Caco-2 (cell line): ENCODE data around the gene ACOX3. TPM values are rescaled to one million over a fixed set of nuclear protein-coding genes. Genes with fewer than 3 reads are reported as not detected.

Experiments used
- BruUV-seq: library from RNA; stranded (reverse); fragments of 400-500 nt; replicated peaks from 2 replicates; lab custom pipeline; 2021; lab: Mats Ljungman, UMichigan
- CTCF ChIA-PET: fragments of 300-600 bp; sonication (Branson Sonifier 250); formaldehyde crosslinking; loops from one replicate; lab custom pipeline; 2022; ENCODE audit warnings: antibody characterized with exemption; lab: Charles Lee
- POLR2A ChIA-PET: fragments of 300-600 bp; sonication (Branson Sonifier 250); formaldehyde crosslinking; loops from one replicate; lab custom pipeline; 2022; ENCODE audit warnings: antibody characterized with exemption; lab: Charles Lee
- DNase-seq, 2 experiments: peaks; one replicate each; pipeline versions ENCODE4 v3.0.0 to v3.0.0-alpha.2; 2020 to 2022
- H3K27me3 ChIP-seq: replicated peaks from 2 replicates; pipeline ENCODE4 v1.6.0; 2011; ENCODE audit warnings: low read length; ENCODE audit not compliant: control insufficient read depth, insufficient read depth
- H3K36me3 ChIP-seq: 2 replicates; pipeline ENCODE4 v1.5.1; 2011; ENCODE audit warnings: low read length; ENCODE audit not compliant: control insufficient read depth, insufficient read depth
- H3K4me1 ChIP-seq: fragments of 250-450 bp; sonication (Bioruptor Pico); 2 replicates; pipeline ENCODE4 v1.5.1; 2020; ENCODE audit warnings: mild to moderate bottlenecking
- H3K4me3 ChIP-seq: 2 replicates; pipeline ENCODE4 v1.5.1; 2011; ENCODE audit warnings: low read depth, mild to moderate bottlenecking, control low read depth, low read length
- H3K9me3 ChIP-seq: fragments of 250-450 bp; sonication (Bioruptor Pico); 2 replicates; pipeline ENCODE4 v1.5.1; 2020; ENCODE audit warnings: mild to moderate bottlenecking, moderate library complexity
- H3K27ac Mint-ChIP-seq: one replicate; pipeline ENCODE4 v1.8.0; 2022; ENCODE audit warnings: mixed read lengths; ENCODE audit not compliant: unreplicated experiment
- H3K27me3 Mint-ChIP-seq: one replicate; pipeline ENCODE4 v1.8.0; 2022; ENCODE audit warnings: mixed read lengths; ENCODE audit not compliant: insufficient read depth, unreplicated experiment
- H3K36me3 Mint-ChIP-seq: one replicate; pipeline ENCODE4 v1.8.0; 2022; ENCODE audit warnings: mild to moderate bottlenecking, mixed read lengths; ENCODE audit not compliant: insufficient read depth, unreplicated experiment
- H3K4me1 Mint-ChIP-seq: one replicate; pipeline ENCODE4 v1.8.0; 2022; ENCODE audit warnings: low read depth, mixed read lengths; ENCODE audit not compliant: unreplicated experiment
- H3K4me3 Mint-ChIP-seq: one replicate; pipeline ENCODE4 v1.8.0; 2022; ENCODE audit warnings: mild to moderate bottlenecking, moderate library complexity, mixed read lengths; ENCODE audit not compliant: unreplicated experiment
- H3K9me3 Mint-ChIP-seq: one replicate; pipeline ENCODE4 v1.8.0; 2022; ENCODE audit warnings: mixed read lengths; ENCODE audit not compliant: unreplicated experiment
- intact Hi-C: fragments of 100-400 bp; cut with micrococcal nuclease; formaldehyde crosslinking; loops from one replicate; pipeline ENCODE4 v1.10.0; 2022; ENCODE audit not compliant: unreplicated experiment
- total RNA-seq: library from RNA; stranded (reverse); gene quantifications from 2 replicates; pipeline ENCODE4 v1.2.3, GENCODE V29; 2022
- TF ChIP-seq, protein P1 (sequence below), 2 experiments: fragments of 200-600 bp in 1 of 2; IDR thresholded peaks; 1 replicate in 1 of 2; 2 replicates in 1 of 2; pipeline versions ENCODE4 v1.5.1 to v1.8.0; 2011 to 2022; ENCODE audit warnings: antibody characterized with exemption in 1 of 2, control low read depth in 1 of 2, inconsistent platforms in 1 of 2, low read depth in 1 of 2, low read length in 1 of 2, mild to moderate bottlenecking in 1 of 2, moderate library complexity in 1 of 2; ENCODE audit not compliant: insufficient read depth in 1 of 2, severe bottlenecking in 1 of 2, unreplicated experiment in 1 of 2

ACOX3 gene
- total RNA-seq, 1 experiment from 2014 or later: 11.5 TPM

DNA sequence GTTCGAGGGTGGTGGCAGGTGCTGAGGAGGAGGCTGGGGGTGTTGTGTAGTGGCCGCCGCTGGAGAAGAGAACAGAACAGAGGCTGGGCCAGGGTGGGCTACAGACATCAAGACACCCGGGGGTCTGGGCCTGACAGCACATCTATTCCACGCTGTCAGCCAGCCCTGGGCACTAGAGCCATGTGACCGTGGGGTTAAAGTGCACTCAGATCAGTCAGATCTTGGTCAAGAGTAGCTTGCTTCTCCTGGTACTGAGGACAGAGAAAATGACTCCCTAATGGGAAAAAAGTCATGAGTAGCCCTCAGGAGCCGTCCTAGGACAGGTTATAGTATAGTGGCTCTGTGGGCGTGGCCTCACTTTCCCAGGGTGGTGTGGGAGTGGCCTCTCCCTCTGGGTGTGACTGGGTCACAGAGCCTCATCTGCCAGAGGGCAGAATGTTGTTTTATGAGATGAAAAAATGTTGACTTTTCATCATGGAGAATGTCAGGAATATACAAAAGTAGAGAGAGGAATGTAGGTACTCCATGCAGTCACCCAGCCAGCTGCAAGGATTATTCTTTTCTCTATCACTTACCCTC lies 19.4 kb upstream of the ACOX3 start:
- peak overlapping the region; percentile 70 for H3K27ac Mint-ChIP-seq

GRCh38 chr4:8457646-8458252 lies 17.2 kb upstream of the ACOX3 start:
- Histone ChIP-seq H3K36me3 (peaks cover 5% of the 10 kb centered on the region), H3K9me3 (no peaks in the 10 kb centered on the region), H3K4me1 (peaks cover 21% of the 10 kb centered on the region), H3K4me3 (no peak overlapping the region), H3K27me3 (no peaks in the 10 kb centered on the region)
- peaks cover 34% of the 10 kb centered on the region for H3K36me3 Mint-ChIP-seq
- POLR2A ChIA-PET: no interaction called here
- H3K4me1 Mint-ChIP-seq: peaks cover 12% of the 10 kb centered on the region
- H3K27ac Mint-ChIP-seq: no peak overlapping the region
- no TSS peak for BruUV-seq
- H3K27me3 Mint-ChIP-seq: no peaks in the 10 kb centered on the region
- no peak for DNase-seq
- TF ChIP-seq, protein P1, sequence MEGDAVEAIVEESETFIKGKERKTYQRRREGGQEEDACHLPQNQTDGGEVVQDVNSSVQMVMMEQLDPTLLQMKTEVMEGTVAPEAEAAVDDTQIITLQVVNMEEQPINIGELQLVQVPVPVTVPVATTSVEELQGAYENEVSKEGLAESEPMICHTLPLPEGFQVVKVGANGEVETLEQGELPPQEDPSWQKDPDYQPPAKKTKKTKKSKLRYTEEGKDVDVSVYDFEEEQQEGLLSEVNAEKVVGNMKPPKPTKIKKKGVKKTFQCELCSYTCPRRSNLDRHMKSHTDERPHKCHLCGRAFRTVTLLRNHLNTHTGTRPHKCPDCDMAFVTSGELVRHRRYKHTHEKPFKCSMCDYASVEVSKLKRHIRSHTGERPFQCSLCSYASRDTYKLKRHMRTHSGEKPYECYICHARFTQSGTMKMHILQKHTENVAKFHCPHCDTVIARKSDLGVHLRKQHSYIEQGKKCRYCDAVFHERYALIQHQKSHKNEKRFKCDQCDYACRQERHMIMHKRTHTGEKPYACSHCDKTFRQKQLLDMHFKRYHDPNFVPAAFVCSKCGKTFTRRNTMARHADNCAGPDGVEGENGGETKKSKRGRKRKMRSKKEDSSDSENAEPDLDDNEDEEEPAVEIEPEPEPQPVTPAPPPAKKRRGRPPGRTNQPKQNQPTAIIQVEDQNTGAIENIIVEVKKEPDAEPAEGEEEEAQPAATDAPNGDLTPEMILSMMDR (IDR thresholded peaks at IDR 0.05; ENCODE audit: insufficient read depth in 1 of 2, low read depth in 1 of 2, low read length in 1 of 2, severe bottlenecking in 1 of 2, unreplicated experiment in 1 of 2): no peak
- H3K4me3 Mint-ChIP-seq: no peak overlapping the region
- CTCF ChIA-PET: no interaction called here
- intact Hi-C loops: no loop called here
- H3K9me3 Mint-ChIP-seq: no peaks in the 10 kb centered on the region

More for the DNA sequence above, 19.4 kb upstream of the ACOX3 start:
- ChIA-PET POLR2A (interaction anchor here (1.0 kb wide), 1 partner anchor 19 kb away, joined by 4 read pairs; no protein-coding TSS in a partner anchor), CTCF (interaction anchor here (0.6 to 1.1 kb wide), 2 partner anchors 8 to 100 kb away, joined by 3 read pairs; no protein-coding TSS in a partner anchor)
- no peak overlapping the region for H3K4me3 ChIP-seq
- BruUV-seq: no TSS peak
- H3K9me3 Mint-ChIP-seq: no peaks in the 10 kb centered on the region
- H3K36me3 Mint-ChIP-seq: peaks cover 34% of the 10 kb centered on the region
- no peaks in the 10 kb centered on the region for H3K27me3 Mint-ChIP-seq
- peaks cover 17% of the 10 kb centered on the region for H3K4me1 Mint-ChIP-seq
- H3K27me3 ChIP-seq: no peaks in the 10 kb centered on the region
- no peak overlapping the region for H3K4me3 Mint-ChIP-seq
- H3K4me1 ChIP-seq: peaks cover 21% of the 10 kb centered on the region
- intact Hi-C loops: loop anchor here (2.0 to 5.0 kb wide), 2 partner anchors 17 to 72 kb away; no protein-coding TSS in a partner anchor
- peak; percentile 86 to 90 for DNase-seq
- peaks cover 4% of the 10 kb centered on the region for H3K36me3 ChIP-seq
- TF ChIP-seq, protein P1 (IDR thresholded peaks at IDR 0.05; ENCODE audit: insufficient read depth in 1 of 2, low read depth in 1 of 2, low read length in 1 of 2, severe bottlenecking in 1 of 2, unreplicated experiment in 1 of 2): no peak
- no peaks in the 10 kb centered on the region for H3K9me3 ChIP-seq

DNA sequence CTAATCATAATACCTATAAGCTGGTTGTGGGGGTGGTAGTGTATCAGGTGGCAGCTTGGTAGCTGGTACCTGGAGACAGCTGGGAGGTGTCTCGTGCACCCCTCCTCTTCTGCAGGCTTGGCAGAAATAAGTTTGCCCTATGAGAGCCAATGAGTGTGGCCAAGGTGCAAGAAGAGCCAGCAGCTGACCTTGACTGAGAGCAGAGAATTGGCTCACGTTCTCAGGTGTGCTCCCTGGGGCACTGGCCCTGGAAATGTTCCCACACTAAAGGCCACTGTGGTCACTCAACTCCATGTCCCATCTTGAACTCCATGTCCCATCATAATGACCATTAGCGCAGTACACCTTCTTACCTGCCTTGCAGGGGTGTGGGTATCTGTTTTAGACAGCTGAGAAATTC lies 13.4 kb upstream of the ACOX3 start:
- intact Hi-C loops: no loop called here
- H3K4me1 ChIP-seq: no peaks in the 10 kb centered on the region
- no peak overlapping the region for H3K27ac Mint-ChIP-seq
- CTCF ChIA-PET: no interaction called here
- TF ChIP-seq, protein P1 (IDR thresholded peaks at IDR 0.05; ENCODE audit: insufficient read depth in 1 of 2, low read depth in 1 of 2, low read length in 1 of 2, severe bottlenecking in 1 of 2, unreplicated experiment in 1 of 2): no peak
- H3K9me3 ChIP-seq: no peaks in the 10 kb centered on the region
- no peaks in the 10 kb centered on the region for H3K27me3 Mint-ChIP-seq
- H3K36me3 ChIP-seq: peaks cover 8% of the 10 kb centered on the region
- peaks cover 56% of the 10 kb centered on the region for H3K36me3 Mint-ChIP-seq
- H3K9me3 Mint-ChIP-seq: no peaks in the 10 kb centered on the region
- no TSS peak for BruUV-seq
- H3K4me1 Mint-ChIP-seq: no peaks in the 10 kb centered on the region
- H3K4me3 Mint-ChIP-seq: no peak overlapping the region
- DNase-seq: no peak
- POLR2A ChIA-PET: no interaction called here
- H3K4me3 ChIP-seq: no peak overlapping the region
- H3K27me3 ChIP-seq: no peaks in the 10 kb centered on the region
